Fibroblast of skin of right biceps (primary cell): ENCODE data around the gene KCNK3.

Source experiments
- DNase-seq: peaks from one replicate; pipeline ENCODE4 v3.0.0-alpha.2; 2013

Gene KCNK3

DNA sequence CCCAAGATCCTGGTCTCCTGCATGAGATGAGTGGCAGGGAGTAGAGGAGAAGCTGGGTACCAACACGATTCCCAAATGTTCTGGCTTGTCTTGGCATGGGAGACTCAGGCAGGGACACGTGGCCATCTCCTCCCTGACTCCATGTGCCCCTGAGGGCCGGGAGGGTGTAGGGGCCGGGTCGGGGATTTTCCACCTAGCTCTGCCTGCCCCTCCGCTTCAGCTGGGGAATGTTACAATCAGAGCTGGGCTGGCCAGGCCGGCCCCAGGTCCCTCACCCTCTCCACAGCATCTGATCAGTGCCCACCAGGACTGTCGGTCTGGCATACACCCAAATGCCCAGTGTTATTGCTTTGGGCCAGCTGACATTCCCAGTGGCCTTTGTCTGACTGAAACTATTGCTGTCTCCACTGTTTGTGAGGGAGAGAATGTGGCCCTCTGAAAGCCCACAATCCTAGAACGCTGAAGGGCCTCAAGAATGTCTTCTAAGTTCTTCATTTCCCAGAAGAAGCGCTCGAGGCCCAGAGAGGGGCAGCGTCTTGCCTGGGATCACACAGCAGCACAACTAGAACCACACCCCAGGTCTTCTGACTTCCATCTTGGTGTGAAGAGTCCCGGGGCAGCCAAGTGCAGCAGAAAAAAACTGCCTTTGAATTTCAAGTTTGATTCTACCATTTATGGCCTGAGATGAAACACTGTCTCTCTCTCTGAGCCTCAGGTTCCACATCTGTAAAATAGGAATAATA, 23.2 kb downstream of the KCNK3 start:
- DNase-seq: no peak

DNA sequence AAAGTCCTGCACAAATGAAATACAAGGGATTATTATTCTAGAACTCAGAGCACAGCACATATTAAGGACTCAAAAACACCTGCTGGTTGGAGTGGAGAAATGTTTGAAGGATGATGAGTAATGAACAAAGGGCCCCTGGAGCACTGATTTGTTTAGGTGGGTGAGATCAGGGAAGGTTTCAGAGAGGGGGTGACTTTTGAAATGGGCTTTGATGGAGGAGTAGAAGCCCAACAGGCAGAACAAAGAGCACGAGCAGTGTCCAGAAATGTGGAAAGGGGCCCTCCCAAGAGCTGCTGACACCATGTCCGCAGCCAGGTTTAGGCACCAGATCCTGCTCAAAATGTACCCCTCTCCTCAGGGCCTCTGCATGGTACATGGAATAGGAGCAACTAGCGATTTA, 23.8 kb downstream of the KCNK3 start:
- DNase-seq: no peak

DNA sequence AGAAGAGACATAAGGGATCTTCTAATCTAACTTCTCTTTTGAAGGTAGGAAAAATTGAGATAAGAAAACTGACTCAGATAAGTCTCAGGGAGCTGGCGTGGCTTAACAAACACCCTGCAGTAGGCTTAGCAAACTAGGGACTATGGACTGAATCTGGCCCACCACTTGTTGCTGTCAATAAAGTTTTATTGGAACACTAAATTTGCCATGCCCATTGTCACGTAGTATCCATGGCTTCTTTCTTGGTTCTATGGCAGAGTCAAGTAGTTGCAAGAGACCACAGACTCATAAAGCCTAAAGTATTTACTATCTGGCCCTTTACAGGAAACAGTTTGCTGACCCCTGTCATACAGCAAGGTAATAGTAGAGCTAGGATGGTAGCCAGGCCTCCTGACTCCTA, 24.2 kb downstream of the KCNK3 start:
- no peak for DNase-seq

DNA sequence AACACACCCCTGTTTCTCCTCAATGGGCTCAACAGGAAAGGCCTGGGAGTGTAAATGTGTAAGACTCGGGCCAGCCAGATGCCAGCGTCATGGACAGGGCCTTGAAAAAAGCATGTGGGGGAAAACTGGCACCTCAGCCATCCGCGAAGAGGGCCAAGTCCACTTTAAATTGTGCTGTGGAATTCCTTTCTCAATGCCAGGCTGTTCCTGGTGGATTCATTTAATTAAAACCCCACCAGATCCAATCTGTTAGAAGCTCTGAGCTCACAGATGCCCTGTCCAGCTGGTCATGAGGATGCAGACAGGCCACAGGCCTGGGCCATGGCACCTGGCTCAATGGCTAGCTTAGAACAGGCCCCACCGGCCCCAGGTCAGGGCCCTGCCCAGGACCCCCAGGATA, 24.8 kb downstream of the KCNK3 start:
- DNase-seq: no peak

DNA sequence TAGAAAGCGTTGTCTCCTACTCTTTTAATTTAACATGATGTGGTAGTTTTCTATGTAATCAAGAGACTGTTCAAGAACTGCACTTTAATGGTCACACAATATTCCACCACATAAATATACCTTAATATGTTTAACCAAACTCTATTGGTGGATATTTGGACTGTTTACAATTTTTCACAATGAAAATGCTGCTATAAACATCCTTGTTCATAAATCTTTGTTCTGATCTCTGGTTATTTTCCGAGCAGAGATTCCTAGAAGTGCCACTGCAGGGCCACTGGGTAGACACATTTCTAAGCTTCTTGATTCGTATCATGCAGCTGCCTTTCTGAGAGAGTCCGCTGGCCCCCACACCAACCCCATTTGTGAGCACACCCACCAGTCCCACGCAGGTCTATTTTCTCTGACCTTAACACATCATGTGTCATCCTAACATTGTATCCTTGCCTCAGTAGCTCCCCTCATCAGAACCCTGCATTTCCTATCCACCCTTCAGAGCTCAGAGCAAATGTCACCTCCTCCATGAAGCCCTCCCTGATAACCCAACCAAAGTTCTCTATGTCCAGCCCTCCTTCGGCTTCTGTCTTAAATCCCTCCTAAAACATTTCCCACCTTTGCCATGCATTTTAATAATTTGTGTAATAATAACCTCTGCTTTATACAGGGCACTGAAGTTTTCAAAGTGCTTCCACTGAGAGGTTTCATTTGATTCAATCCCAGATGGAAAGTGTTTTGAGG, 26.6 kb downstream of the KCNK3 start:
- no peak for DNase-seq

DNA sequence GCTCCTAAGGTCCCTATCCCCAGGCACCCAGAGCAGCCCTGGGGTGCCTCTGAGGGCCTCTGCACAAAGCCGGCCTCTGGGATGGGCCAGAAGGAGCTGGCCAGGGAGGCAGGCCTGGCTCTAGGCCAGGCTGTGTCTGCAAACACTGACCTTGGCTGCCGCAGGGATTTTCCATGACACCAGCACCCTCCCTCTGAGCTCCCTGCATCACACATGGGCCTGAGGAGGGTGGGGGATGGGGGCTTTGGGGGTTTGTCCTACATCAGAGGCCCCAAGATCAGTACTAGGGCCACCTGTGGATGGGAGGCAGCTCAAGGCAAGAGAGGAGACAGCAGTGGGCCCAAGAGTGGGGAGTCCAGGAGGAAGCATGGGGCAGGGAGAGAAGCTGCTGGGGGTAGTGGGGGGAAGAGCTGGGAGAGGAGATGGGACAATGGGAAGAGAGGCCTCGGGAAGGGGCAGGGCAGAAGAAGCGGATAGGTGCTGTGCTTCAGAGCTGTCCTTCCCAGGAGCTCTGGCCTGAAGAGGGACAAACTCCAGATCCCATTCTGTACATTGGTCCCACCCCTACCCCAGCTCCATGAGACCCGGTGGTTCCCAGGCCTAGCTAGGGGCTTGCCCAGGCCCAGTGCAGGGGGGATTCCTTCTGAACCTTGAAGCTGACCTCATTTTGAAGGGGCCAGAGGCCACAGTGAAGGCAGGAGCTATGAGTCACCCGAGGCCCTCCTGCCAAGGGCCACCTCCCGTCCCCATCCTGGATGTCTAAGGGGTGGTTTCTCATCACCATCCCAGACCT, 28.0 kb downstream of the KCNK3 start:
- DNase-seq: peak; percentile 49

DNA sequence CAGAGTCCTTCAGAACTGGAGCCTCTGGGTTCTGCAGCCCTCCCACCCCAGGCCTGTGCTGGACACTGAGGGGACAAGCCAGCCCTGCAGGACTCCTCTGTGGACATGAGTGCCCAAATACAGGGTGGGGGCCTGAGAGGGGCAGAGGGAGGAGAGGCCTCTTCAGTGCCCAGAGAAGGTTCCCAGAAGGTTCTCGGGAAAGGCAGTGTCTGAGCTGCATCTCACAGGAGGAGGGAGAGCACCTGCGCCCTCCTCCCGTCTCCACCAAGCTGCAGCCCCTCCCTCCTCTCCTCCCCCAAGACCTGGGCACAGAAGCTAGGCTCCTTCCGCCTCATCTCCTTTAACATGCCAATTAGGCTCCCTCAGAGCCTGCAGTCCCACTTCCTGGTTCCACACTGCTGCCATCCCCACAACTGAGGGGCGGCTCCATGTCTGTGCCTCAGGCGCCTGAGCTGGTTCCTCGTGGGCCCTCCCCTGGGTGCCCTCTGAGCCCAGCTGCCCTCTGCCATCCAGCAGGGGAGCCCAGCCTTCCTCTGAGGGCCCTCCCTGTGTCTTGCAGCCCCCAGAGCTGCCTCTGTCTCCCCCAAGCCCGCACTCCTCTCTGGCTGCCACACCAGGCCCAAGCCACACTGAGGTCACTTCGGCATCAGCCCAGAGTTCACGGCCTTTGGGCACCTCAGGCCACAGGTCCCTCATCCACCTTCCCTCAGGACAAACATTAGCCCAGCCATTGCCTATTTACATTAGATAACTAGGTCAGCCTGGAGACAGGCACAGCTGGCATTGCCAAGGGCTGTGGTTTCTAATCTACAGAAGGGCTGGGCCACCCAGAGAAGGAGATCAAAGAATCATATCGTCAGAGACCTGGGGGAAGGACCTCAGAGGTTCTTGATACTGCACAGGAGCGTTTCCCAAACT, 28.9 kb downstream of the KCNK3 start:
- DNase-seq: no peak

DNA sequence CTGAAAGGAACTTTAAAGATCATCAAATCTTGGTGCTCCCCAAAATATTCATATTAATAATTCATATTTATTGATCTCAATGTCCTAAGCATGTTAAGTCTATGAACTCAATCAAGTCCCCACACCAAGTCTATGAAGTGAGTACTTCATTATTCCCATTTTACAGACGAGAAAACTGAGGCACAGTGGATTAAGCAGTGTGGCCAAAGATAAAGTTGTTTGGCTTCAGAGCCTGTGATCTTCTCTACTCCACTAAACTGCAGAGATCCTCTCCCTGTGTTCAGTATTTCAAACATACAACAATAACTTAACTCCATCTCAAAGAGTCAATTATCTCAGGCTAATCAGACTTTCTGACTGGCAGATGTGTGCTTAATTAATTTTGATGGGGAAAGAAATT, 29.8 kb downstream of the KCNK3 start:
- DNase-seq: no peak

DNA sequence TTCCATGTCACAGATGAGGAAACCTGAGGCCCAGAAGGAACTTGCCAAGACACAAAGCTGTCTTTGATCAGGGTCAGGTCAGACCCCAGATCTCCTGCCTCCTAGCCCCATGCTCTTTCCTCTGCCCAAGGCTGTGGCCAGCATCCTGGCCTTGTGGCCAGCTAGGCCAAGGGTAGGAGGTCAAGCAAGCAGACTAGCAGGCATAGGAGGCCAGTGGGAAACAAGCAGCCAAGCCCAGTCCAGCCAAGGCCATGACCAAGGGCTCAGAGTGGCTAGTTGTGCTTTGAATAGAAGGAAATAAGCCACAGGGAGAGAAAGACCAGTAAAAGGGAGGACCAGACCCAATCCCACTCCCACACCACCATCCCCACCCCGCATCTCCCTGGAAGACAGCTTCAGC, 30.4 kb downstream of the KCNK3 start:
- DNase-seq: no peak

DNA sequence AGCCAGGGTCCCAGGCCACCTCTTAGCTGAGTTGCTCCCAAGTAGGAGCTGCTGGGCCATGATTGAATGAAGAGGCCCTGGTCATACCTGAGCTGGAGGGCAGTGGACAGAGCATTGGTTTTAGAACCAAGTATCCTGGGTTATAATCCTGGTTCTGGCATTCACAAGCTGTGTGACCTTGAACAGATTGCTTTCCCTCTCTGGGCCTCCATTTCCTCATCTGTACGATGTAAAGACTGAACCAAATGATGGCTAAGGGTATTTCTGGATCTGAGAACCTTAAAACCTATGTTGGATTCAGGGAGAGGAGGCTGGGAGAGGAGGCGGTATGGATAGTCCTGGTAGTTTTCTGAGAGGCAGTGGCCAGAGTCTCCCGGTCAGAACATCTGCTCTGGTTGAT, 31.0 kb downstream of the KCNK3 start:
- no peak for DNase-seq

DNA sequence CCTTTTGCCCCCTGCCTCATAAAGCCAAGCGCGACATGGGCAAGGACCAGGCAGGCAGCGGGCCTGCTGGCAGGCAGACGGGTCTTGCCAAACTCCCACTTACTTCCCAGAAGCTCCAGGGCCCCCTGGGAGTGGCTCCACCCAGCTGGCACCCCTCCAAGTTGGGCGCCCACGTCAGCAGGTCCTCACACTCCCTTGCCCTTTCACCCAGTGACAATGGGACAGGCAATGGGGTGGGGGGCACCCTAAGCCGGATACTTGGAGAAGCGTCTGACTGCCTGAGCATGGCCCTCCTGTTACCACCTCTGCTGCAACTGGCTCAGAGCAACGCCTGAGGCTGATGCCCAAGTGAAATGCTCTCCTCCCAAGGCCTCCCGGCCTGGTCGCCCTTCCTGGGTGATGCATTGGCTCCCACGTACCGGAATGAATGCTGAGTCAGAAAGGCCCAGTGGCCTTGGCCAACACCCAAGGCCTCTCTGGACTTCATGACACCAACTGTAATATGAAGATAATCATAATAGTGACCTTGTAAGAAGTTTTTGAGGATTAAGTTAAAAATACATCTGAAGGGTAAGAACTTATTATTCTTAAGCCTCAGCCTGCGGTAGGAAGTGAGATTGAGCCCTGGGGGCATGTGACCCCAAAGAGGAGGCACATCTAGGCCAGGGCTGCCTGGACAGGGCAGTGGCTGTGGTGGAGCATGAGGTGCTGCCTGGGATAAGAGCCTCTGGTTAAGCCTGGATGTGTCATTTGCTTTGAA, 31.6 kb downstream of the KCNK3 start:
- peak; percentile 59 for DNase-seq

DNA sequence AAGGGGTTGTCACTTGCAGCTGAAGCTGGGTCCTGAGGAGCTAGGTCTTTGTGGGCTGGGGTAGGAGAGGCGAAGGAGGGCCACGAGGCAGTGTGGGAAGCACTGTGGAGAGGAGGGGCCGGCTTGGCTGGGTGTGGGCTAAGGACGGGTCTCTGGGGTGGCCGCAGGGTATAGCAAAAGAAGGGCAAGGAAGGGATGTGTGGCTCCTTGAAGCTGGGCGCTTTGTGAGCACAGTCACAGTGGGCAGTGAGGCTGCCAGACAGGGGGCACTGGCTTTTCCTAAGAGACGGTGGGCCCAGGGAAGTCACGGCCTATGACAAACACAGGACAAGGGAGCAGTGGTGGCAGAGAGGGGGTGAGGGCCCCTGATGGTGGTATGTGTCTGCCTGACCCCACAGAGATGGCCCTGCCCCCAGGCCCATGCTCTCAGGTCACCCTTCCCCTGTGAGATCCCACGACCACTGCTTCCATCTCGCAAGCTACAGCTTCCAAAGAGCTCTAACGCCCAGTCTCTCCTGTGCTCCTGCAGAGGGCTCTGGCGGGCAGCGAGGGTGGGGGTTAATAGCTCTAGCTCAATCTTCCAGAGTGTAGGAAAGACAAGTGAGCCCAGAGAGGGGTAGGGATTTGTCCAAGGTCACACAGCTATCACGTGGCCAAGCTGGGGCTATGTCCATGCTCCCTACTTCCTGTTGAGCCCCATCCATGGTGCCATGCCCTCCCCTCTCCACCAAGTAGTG, 32.4 kb downstream of the KCNK3 start:
- DNase-seq: no peak

DNA sequence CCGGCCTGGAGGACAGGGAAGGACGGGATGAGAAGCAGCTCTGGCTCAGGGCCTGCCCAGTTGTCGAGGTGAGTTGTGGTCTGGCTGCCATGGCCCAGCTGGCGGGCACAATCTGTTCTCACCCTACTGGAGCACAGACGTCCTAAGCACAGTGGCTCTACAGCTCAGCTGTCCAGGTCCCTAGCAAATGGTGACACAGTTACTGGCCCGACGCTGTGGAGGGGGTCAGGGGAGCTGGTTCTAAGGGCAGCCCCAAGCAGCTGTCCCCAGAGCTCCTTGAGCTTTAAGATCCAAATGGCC, 32.9 kb downstream of the KCNK3 start:
- DNase-seq: no peak

DNA sequence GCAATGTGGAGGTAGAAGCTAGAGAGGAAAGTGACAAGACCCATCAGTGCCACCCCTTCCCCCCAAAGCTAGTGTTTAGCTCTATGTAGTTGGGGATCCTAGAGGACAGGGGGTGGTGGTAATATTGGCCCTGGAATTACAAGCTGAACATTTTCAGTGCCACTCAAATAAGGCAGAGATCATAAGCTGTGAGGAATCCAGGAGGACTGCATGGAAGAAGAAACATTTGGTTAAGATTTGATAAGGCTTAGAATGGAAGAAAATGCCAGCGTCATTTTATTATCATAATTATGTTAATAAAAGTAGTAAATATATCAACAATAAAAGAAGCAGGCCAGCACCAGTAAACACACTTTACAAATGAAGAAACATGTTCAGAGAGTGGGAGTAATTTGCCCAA, 33.7 kb downstream of the KCNK3 start:
- DNase-seq: no peak

DNA sequence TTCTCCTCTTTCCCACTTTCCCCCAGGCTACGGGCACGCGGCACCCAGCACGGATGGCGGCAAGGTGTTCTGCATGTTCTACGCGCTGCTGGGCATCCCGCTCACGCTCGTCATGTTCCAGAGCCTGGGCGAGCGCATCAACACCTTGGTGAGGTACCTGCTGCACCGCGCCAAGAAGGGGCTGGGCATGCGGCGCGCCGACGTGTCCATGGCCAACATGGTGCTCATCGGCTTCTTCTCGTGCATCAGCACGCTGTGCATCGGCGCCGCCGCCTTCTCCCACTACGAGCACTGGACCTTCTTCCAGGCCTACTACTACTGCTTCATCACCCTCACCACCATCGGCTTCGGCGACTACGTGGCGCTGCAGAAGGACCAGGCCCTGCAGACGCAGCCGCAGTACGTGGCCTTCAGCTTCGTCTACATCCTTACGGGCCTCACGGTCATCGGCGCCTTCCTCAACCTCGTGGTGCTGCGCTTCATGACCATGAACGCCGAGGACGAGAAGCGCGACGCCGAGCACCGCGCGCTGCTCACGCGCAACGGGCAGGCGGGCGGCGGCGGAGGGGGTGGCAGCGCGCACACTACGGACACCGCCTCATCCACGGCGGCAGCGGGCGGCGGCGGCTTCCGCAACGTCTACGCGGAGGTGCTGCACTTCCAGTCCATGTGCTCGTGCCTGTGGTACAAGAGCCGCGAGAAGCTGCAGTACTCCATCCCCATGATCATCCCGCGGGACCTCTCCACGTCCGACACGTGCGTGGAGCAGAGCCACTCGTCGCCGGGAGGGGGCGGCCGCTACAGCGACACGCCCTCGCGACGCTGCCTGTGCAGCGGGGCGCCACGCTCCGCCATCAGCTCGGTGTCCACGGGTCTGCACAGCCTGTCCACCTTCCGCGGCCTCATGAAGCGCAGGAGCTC, 35.4 kb downstream of the KCNK3 start:
- DNase-seq: peak; percentile 30

DNA sequence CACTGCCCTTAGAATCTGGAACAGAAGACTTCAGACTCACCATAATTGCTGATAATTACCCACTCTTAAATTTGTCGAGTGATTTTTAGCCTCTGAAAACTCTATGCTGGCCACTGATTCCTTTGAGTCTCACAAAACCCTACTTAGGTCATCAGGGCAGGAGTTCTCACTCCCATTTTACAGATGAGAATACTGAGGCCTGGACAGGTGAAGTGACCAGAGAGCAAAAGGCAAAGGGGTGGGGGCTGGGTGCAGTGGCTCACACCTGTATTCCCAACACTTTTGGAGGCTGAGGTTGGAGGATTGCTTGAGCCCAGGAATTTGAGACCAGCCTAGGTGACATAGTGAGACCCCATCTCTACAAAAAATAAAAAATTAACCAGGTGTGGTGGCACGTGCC, 36.8 kb downstream of the KCNK3 start:
- DNase-seq: no peak

DNA sequence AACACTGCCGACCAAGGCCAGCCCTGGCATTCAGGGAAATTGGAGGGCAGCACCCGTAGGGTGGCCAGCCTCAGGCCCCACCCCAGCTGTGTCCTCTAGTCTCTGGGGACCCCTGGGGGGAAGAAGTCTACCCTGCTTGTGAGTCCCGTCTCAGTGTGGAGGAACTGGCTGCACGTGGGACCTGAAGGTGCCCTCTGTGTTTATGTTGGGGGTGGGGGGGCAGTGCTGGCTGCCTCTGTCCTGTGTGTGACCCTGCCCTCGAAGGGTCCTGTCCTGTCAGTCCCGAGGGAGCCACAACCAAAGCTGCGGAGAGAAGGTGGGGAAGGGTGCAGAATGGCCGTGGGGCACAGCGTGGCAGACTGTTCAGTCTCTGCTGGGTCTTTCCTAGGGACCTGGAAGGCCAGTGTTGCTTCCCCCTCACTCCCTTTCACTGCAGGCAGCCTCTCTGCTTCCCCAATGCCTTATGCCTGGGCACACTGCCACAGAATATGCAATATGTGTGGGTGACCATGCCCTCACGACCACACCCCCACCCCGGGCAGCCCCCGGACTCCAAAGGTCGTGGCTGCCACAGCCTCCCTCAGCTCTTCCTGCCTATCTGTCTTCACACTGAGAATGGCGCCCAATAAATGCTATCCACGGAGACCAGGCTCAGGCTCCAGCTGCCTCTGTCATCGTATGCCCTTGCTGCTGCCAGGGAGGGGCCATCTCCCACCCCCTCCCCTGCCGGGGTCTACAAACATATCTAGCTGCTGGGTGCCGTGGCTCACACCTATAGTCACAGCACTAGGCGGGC, 38.2 kb downstream of the KCNK3 start:
- DNase-seq: no peak

DNA sequence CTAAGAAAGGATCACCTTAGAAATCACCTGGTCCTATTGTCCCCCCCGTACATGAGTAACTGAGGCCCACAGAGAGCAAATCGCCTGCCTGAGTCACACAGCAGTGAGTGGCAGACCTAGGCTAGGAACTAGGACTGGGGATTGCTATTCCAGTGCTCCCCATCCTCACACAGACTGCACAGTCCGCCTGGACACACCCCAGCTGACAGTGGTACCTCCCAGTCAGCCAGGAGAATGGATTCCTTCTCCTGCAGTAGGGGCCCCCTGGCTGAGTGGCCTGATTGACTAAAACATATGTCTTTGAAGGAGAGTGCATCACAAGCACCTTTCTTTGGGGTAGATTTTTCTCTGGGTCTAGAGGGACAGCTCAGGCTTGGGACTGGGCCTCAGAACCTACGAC, 39.2 kb downstream of the KCNK3 start:
- no peak for DNase-seq

DNA sequence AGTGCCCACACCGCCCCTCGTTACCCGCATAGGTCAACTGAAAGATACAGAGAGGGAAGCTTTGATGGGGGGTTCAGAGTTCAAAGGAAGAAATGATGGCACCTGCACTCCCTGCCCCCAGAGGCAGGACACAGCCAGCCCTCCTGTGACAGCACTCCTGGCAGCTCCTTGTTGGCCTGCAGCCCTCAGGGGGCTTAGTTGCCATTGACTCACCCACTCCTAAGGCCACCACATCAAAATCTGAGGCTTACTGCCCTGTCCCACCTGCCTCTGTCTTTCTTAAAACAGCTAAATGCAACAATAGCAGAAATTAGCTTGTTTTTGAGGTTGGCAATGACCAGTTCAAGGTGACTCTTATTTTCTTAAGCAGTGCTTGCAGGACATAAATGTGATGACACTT, 39.9 kb downstream of the KCNK3 start:
- DNase-seq: no peak

DNA sequence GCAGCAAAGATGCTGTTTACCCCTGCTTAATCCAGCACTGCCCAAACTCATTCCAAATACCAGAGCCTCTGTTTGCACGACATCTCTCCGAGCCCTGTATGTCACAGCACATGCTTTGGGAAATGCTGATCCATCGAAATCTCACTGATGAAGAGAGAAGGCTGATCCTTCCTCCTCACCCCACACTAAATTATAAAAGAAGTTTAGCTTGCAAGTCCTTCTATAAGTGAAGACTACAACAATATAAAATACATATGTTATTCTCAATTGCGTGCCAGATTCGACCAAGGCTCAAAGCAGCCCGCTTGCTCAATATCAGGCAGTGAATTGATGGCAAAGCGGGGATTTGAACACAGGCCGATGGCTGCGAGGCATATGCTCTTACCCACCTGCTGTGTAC, 40.9 kb downstream of the KCNK3 start:
- no peak for DNase-seq
